Esophagus squamous epithelium (tissue), 5 donors: ENCODE data around the gene SCAMP1. TPM values are rescaled to one million over a fixed set of nuclear protein-coding genes. Genes with fewer than 3 reads are reported as not detected.

ENCODE experiments used
- DNase-seq: peaks from one replicate; lab custom pipeline; 2025; lab: John Stamatoyannopoulos, UW
- H3K27ac ChIP-seq, 4 donors: fragments of 200-600 bp; sonication (generic); one replicate each; pipeline ENCODE4 v1.5.1; 2016 to 2019; ENCODE audit warnings: mild to moderate bottlenecking in 1 of 4
- H3K27me3 ChIP-seq, 4 donors: fragments of 200-600 bp; sonication (generic); 1 replicate in 3 of 4; 2 replicates in 1 of 4; pipeline versions ENCODE4 v1.5.1 to v1.6.0; 2017 to 2021; ENCODE audit warnings: antibody characterized with exemption in 1 of 4
- H3K36me3 ChIP-seq, 3 donors: fragments of 200-600 bp; sonication (generic); one replicate each; pipeline ENCODE4 v1.5.1; 2016 to 2019
- H3K4me1 ChIP-seq, 3 donors: fragments of 200-600 bp; sonication (generic); one replicate each; pipeline ENCODE4 v1.5.1; 2017 to 2019
- H3K4me3 ChIP-seq, 4 donors: fragments of 200-600 bp; sonication (generic); 1 replicate in 3 of 4; 2 replicates in 1 of 4; pipeline ENCODE4 v1.5.1; 2016 to 2019; ENCODE audit warnings: mild to moderate bottlenecking in 2 of 4, moderate library complexity in 1 of 4
- H3K9me3 ChIP-seq, 3 donors: fragments of 200-600 bp; sonication (generic); one replicate each; pipeline ENCODE4 v1.5.1; 2016 to 2019
- POLR2A ChIP-seq, 4 donors: fragments of 450-650 bp; IDR thresholded peaks; one replicate each; pipeline ENCODE4 v1.6.1; 2017; ENCODE audit warnings: antibody characterized with exemption in 4 of 4, mild to moderate bottlenecking in 4 of 4, moderate library complexity in 3 of 4
- WGBS, 2 donors: methylation state at CpG; one replicate each; pipeline ENCODE4 v1.1.5; 2018; 5-methylcytosine and 5-hydroxymethylcytosine counted together
- intact Hi-C: fragments of 100-400 bp; cut with DNase I; formaldehyde crosslinking; loops from one replicate; pipeline ENCODE4 v1.15.0; 2022
- total RNA-seq, 4 donors: library from RNA; depleted of rRNA; stranded (reverse); fragments of >200 nt; gene quantifications; one replicate each; pipeline ENCODE4 v1.1.0, GENCODE V29; 2016
- TF ChIP-seq, protein P1 (sequence below), 6 experiments: fragments of 450-650 bp in 4 of 6; fragments of 200-600 bp in 2 of 6; sonication (generic) in 2 of 6; IDR thresholded peaks; one replicate each; pipeline ENCODE4 v1.5.1; 2016 to 2019; ENCODE audit warnings: antibody characterized with exemption in 6 of 6, mild to moderate bottlenecking in 4 of 6, moderate library complexity in 4 of 6
- donor health status: DM: yes; HTN: yes; CAD: no.

SCAMP1 gene
- 10 to 100 TPM; 15.2 to 27.6 (median 21.3) TPM for total RNA-seq

GRCh38 chr5:78359831-78360673 lies at the start of gene SCAMP1:
TSS of gene SCAMP1 (plus strand) at chr5:78360617. CDS start at chr5:78360672, 55 bp downstream.
- peak within 1 kb of the TSS; percentile 92 to 95 (median 93) for H3K27ac ChIP-seq
- H3K9me3 ChIP-seq: no peaks in the 10 kb centered on the region
- 0 to 3% methylated on average over 3 to 13 of the region's 79 CpGs for WGBS, 2 donors
- intact Hi-C loops: loop anchor here (5.0 kb wide), 1 partner anchor 68 kb away; the partner anchor contains the start of gene AP3B1
- peak within 1 kb of the TSS; percentile 90 to 99 (median 98) for H3K4me3 ChIP-seq
- H3K36me3 ChIP-seq: peaks cover 0 to 5% (median 0%) of the 10 kb centered on the region in 3 donors
- TF ChIP-seq, protein P1, sequence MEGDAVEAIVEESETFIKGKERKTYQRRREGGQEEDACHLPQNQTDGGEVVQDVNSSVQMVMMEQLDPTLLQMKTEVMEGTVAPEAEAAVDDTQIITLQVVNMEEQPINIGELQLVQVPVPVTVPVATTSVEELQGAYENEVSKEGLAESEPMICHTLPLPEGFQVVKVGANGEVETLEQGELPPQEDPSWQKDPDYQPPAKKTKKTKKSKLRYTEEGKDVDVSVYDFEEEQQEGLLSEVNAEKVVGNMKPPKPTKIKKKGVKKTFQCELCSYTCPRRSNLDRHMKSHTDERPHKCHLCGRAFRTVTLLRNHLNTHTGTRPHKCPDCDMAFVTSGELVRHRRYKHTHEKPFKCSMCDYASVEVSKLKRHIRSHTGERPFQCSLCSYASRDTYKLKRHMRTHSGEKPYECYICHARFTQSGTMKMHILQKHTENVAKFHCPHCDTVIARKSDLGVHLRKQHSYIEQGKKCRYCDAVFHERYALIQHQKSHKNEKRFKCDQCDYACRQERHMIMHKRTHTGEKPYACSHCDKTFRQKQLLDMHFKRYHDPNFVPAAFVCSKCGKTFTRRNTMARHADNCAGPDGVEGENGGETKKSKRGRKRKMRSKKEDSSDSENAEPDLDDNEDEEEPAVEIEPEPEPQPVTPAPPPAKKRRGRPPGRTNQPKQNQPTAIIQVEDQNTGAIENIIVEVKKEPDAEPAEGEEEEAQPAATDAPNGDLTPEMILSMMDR (IDR thresholded peaks at IDR 0.05): peak in 5 of 6 experiments; percentile 15 to 67 (median 50)
- peak in 3 of 4 donors; percentile 63 to 86 (median 85) for TF ChIP-seq POLR2A (IDR thresholded peaks at IDR 0.05)
- peaks cover 9 to 37% (median 10%) of the 10 kb centered on the region in 3 donors for H3K4me1 ChIP-seq
- no peaks in the 10 kb centered on the region for H3K27me3 ChIP-seq
- peak; percentile 39 for DNase-seq

DNA sequence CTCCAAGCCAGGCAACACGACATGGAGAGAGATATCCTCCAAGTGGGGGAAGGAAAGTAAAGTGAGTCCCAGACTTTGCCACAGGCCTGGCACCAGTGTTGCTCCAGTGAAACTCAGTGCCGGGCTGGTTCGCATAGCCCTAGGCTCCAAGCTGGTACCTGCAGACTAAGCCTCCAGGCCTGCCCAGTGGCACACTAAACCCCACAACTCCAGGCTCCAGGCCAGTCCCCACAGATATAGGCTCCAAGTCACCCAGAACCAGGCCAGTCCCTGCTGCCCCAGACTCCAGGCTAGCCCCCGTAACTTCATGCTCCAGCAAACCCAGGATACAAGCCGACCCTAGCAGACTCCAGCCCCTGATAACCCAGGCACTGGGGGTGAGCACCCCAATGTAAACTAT lies 42.9 kb upstream of the SCAMP1 start:
- intact Hi-C loops: no loop called here
- Histone ChIP-seq H3K27ac (no peak overlapping the region), H3K27me3 (no peaks in the 10 kb centered on the region), H3K9me3 (no peaks in the 10 kb centered on the region), H3K4me1 (no peaks in the 10 kb centered on the region), H3K36me3 (no peaks in the 10 kb centered on the region), H3K4me3 (no peak overlapping the region)
- DNase-seq: no peak
- WGBS, 2 donors: 66 to 82% methylated on average over 2 to 4 of the region's 5 CpGs
- TF ChIP-seq, protein P1 (IDR thresholded peaks at IDR 0.05): no peak
- TF ChIP-seq POLR2A (IDR thresholded peaks at IDR 0.05): no peak

GRCh38 chr5:78318337-78318736 lies 42.1 kb upstream of the SCAMP1 start:
- no peak for DNase-seq
- WGBS, 2 donors: 91 to 94% methylated on average over 3 of the region's 3 CpGs

GRCh38 chr5:78320401-78320800 lies 40.0 kb upstream of the SCAMP1 start:
- Histone ChIP-seq H3K9me3 (no peaks in the 10 kb centered on the region), H3K27me3 (no peaks in the 10 kb centered on the region), H3K4me1 (no peaks in the 10 kb centered on the region), H3K4me3 (no peak overlapping the region), H3K36me3 (no peaks in the 10 kb centered on the region), H3K27ac (no peak overlapping the region)
- intact Hi-C loops: no loop called here
- no peak for TF ChIP-seq POLR2A (IDR thresholded peaks at IDR 0.05)
- TF ChIP-seq, protein P1 (IDR thresholded peaks at IDR 0.05): peak in 5 of 6 experiments; percentile 19 to 69 (median 48)
- WGBS, 2 donors: 43 to 47% methylated on average over 2 of the region's 2 CpGs
- no peak for DNase-seq

More at GRCh38 chr5:78318337-78318736, 42.1 kb upstream of the SCAMP1 start:
- H3K27me3 ChIP-seq: no peaks in the 10 kb centered on the region
- no peaks in the 10 kb centered on the region for H3K36me3 ChIP-seq
- H3K4me3 ChIP-seq: no peak overlapping the region
- intact Hi-C loops: no loop called here
- H3K4me1 ChIP-seq: no peaks in the 10 kb centered on the region
- H3K27ac ChIP-seq: no peak overlapping the region
- H3K9me3 ChIP-seq: no peaks in the 10 kb centered on the region
- TF ChIP-seq, protein P1 (IDR thresholded peaks at IDR 0.05): no peak
- TF ChIP-seq POLR2A (IDR thresholded peaks at IDR 0.05): no peak

DNA sequence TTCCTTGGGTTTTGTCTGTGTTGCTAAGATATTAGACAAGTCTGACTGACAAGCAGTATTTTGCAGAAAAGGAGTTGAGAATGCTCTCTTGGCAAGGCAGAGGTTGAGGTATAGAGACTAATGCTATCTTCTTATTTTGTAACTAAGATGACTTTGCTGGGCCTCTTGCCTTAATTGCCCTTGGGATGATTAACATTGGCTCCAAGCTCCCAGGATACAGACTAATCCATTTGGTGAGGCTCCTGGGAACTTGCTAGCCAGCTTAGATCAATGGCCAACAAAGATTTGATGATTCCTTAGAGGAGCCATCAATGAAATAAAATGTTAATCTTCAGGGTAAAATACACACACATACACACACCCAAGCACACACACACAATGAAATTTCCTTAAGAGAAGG lies 37.2 kb upstream of the SCAMP1 start:
- no peak for DNase-seq
- Histone ChIP-seq H3K27ac (no peak overlapping the region), H3K4me1 (peaks cover 0 to 12% (median 0%) of the 10 kb centered on the region in 3 donors), H3K9me3 (no peaks in the 10 kb centered on the region), H3K4me3 (no peak overlapping the region), H3K27me3 (no peaks in the 10 kb centered on the region), H3K36me3 (no peaks in the 10 kb centered on the region)
- intact Hi-C loops: no loop called here
- TF ChIP-seq, protein P1 (IDR thresholded peaks at IDR 0.05): no peak
- no peak for TF ChIP-seq POLR2A (IDR thresholded peaks at IDR 0.05)
